ENCODE measurements around the gene MACROH2A2.
"Not testable (repeated sequence)": the region's sequence is repeated elsewhere in the genome, so short reads cannot be mapped to it uniquely, and the experiment has no call there.

Gene MACROH2A2

GRCh38 chr10:70052462-70053217 is at the start of gene MACROH2A2:
TSS of gene MACROH2A2 (plus strand) at chr10:70052846. CDS start at chr10:70075659, 22,813 bp downstream.
- DNase-seq (ENCODE audit: low read depth) = peak; percentile 61

GRCh38 chr10:70007116-70007820 is 45.4 kb upstream of the MACROH2A2 start:
- no peak for DNase-seq (ENCODE audit: low read depth)

- no peak for DNase-seq (ENCODE audit: low read depth)
Measured at GRCh38 chr10:70031215-70031614, 21.4 kb upstream of the MACROH2A2 start.

GRCh38 chr10:70032667-70033289 is 19.9 kb upstream of the MACROH2A2 start:
- no peak for DNase-seq (ENCODE audit: low read depth)

GRCh38 chr10:70034232-70034631 is 18.4 kb upstream of the MACROH2A2 start:
- DNase-seq (ENCODE audit: low read depth) = peak; percentile 2

- no peak for DNase-seq (ENCODE audit: low read depth)
Measured at GRCh38 chr10:70035531-70035930, 17.1 kb upstream of the MACROH2A2 start.

GRCh38 chr10:70038923-70039322 is 13.7 kb upstream of the MACROH2A2 start:
- DNase-seq (ENCODE audit: low read depth) = no peak

GRCh38 chr10:70041016-70041415 is 11.6 kb upstream of the MACROH2A2 start:
- DNase-seq (ENCODE audit: low read depth) = no peak

- DNase-seq (ENCODE audit: low read depth) = not testable (repeated sequence)
Measured at GRCh38 chr10:70041739-70042138, 10.9 kb upstream of the MACROH2A2 start.

- not testable (repeated sequence) for DNase-seq (ENCODE audit: low read depth)
Measured at GRCh38 chr10:70047066-70047465, 5.6 kb upstream of the MACROH2A2 start.

- DNase-seq (ENCODE audit: low read depth) = no peak
Measured at GRCh38 chr10:70048030-70048723, 4.5 kb upstream of the MACROH2A2 start.

- DNase-seq (ENCODE audit: low read depth) = no peak
Measured at GRCh38 chr10:70051848-70052247, 798 bp upstream of the MACROH2A2 start.

GRCh38 chr10:70053218-70053840 is 683 bp downstream of the MACROH2A2 start:
- DNase-seq (ENCODE audit: low read depth) = peak; percentile 2

GRCh38 chr10:70053841-70054288 is 1.2 kb downstream of the MACROH2A2 start:
- DNase-seq (ENCODE audit: low read depth) = no peak

GRCh38 chr10:70054902-70055301 is 2.3 kb downstream of the MACROH2A2 start:
- no peak for DNase-seq (ENCODE audit: low read depth)

GRCh38 chr10:70055550-70055949 is 2.9 kb downstream of the MACROH2A2 start:
- DNase-seq (ENCODE audit: low read depth) = peak; percentile 39

GRCh38 chr10:70057306-70057705 is 4.7 kb downstream of the MACROH2A2 start:
- no peak for DNase-seq (ENCODE audit: low read depth)

GRCh38 chr10:70060389-70060788 is 7.7 kb downstream of the MACROH2A2 start:
- no peak for DNase-seq (ENCODE audit: low read depth)

- DNase-seq (ENCODE audit: low read depth) = no peak
Measured at GRCh38 chr10:70063418-70064098, 10.9 kb downstream of the MACROH2A2 start.

GRCh38 chr10:70064486-70064885 is 11.8 kb downstream of the MACROH2A2 start:
- no peak for DNase-seq (ENCODE audit: low read depth)

- DNase-seq (ENCODE audit: low read depth) = no peak
Measured at GRCh38 chr10:70066190-70066589, 13.5 kb downstream of the MACROH2A2 start.

Data from EH (cell line).